ENCODE results near the gene SACS. TPM values are rescaled to one million over a fixed set of nuclear protein-coding genes. Genes with fewer than 3 reads are reported as not detected.

Gene SACS
- total and polyA plus RNA-seq, 2 donors (not counting 3 experiments of a cell fraction or from before 2014, with no cell fraction given): 14.8 to 72.7 TPM

DNA sequence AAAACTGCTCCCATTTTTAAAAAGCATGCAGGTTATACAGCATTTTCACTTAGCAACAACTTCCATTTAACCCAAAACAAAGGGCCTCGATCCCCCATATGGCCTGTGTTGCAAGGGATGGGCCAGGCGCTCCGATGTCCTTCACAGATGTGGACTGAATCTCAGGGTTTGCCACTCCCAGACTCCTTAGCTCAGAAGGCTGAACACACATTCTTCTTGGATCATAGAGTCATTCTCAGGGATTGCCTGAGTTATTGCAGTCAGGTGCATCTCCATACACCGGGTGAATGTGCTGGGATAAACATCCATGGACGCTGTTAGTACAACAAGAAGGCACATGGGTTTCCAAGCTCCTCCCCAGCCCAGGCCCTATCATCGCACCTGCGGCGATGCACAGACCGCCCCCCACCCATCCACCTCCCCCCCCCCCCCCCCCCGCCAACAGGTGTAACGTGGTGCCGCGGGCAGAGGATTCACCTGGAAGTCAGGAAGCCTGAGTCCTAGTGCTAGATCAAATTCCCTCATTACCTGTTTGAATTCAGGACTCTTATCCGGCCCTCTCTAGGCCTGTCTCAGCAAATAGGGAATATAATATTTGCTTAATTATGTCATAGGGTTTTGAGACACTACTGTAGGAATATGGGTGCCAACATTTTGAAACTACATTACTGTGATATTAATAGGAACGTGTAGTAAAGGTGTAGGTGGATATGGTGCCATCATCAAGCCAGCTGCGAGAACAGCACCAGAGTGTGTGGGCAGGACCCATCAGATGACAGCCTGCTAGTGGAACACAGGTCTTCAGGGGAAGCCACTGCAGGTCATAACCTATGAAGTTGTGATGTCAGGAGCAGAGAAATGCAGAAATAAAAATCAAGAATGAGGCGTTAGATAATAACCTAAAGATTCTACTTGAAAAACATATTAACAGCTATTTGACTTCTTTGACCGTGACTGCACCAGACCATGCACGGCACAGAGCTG is 110.9 kb downstream of the SACS start:
- Histone ChIP-seq H2AFZ (ENCODE audit: low read depth, low read length) (no peak overlapping the region), H3K9me3 (replicated peaks; ENCODE audit: control insufficient read depth, insufficient read depth, low read length) (no peaks in the 10 kb centered on the region), H3K9me1 (replicated peaks; ENCODE audit: control insufficient read depth, extremely low read depth, insufficient read depth, low read length) (no peaks in the 10 kb centered on the region), H4K20me1 (replicated peaks; ENCODE audit: control insufficient read depth, extremely low read depth, insufficient read depth, low read length) (no peaks in the 10 kb centered on the region), H3K4me2 (ENCODE audit: insufficient read depth, low read length) (peak overlapping the region; percentile 70), H3K27ac (ENCODE audit: insufficient read depth, low read depth, low read length) (peak overlapping the region; percentile 98), H3K4me3 (replicated peaks in 1 of 3; ENCODE audit: insufficient read depth in 1 of 3, low read depth in 1 of 3, low read length in 3 of 3) (no peak overlapping the region), H3K79me2 (ENCODE audit: control insufficient read depth, insufficient read depth, low read length) (no peaks in the 10 kb centered on the region), H3K36me3 (ENCODE audit: control insufficient read depth in 2 of 2, extremely low read depth in 1 of 2, insufficient read depth in 2 of 2, low read length in 2 of 2) (no peaks in the 10 kb centered on the region), H3K4me1 (ENCODE audit: control insufficient read depth, extremely low read depth, insufficient read depth, low read length) (peaks cover 41% of the 10 kb centered on the region), H3K9ac (replicated peaks; ENCODE audit: extremely low read depth, insufficient read depth, low read length) (peak overlapping the region; percentile 87), H3K27me3 (ENCODE audit: control insufficient read depth in 2 of 2, insufficient read depth in 2 of 2, low read length in 2 of 2) (no peaks in the 10 kb centered on the region)
- ChIA-PET CTCF (interaction anchor here (0.7 to 3.8 kb wide), 3 partner anchors 39 to 1685 kb away, joined by 3 to 45 read pairs (median 3); no protein-coding TSS in a partner anchor), POLR2A (no interaction called here)
- TF ChIP-seq MYC (IDR thresholded peaks at IDR 0.05; ENCODE audit: low read depth, low read length) (no peak), GATA2 (IDR thresholded peaks at IDR 0.05; ENCODE audit: insufficient read depth, insufficient read length, low read depth, low read length) (no peak), EZH2 (IDR thresholded peaks at IDR 0.05; ENCODE audit: borderline replicate concordance, low read depth, low read length, severe bottlenecking) (no peak), JUN (IDR thresholded peaks at IDR 0.05; ENCODE audit: borderline replicate concordance, insufficient read depth, insufficient read length, low read depth) (no peak), POLR2AphosphoS5 (IDR thresholded peaks at IDR 0.05; ENCODE audit: insufficient read depth, low read depth, low read length) (no peak), FOS (IDR thresholded peaks at IDR 0.05; ENCODE audit: borderline replicate concordance, insufficient read depth, low read length) (no peak), POLR2A (IDR thresholded peaks at IDR 0.05; ENCODE audit: low read depth, low read length) (no peak)
- TF ChIP-seq, protein P1, sequence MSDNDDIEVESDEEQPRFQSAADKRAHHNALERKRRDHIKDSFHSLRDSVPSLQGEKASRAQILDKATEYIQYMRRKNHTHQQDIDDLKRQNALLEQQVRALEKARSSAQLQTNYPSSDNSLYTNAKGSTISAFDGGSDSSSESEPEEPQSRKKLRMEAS (IDR thresholded peaks at IDR 0.05; ENCODE audit: insufficient read depth, insufficient read length): no peak
- TF ChIP-seq, protein P2, sequence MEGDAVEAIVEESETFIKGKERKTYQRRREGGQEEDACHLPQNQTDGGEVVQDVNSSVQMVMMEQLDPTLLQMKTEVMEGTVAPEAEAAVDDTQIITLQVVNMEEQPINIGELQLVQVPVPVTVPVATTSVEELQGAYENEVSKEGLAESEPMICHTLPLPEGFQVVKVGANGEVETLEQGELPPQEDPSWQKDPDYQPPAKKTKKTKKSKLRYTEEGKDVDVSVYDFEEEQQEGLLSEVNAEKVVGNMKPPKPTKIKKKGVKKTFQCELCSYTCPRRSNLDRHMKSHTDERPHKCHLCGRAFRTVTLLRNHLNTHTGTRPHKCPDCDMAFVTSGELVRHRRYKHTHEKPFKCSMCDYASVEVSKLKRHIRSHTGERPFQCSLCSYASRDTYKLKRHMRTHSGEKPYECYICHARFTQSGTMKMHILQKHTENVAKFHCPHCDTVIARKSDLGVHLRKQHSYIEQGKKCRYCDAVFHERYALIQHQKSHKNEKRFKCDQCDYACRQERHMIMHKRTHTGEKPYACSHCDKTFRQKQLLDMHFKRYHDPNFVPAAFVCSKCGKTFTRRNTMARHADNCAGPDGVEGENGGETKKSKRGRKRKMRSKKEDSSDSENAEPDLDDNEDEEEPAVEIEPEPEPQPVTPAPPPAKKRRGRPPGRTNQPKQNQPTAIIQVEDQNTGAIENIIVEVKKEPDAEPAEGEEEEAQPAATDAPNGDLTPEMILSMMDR (IDR thresholded peaks at IDR 0.05; ENCODE audit: extremely low read depth in 1 of 2, insufficient read depth in 1 of 2, low read depth in 1 of 2, low read length in 2 of 2): no peak
- TSS peak; percentile 68 for BruUV-seq (replicated peaks)
- no peak for DNase-seq (ENCODE audit: low read depth, low spot score)
- dilution Hi-C loops (cut with MboI; ENCODE audit: extremely low pct_ligation_motif_present, low sequenced_read_pairs) (no loop called here), intact Hi-C loops (cut with micrococcal nuclease) (loop anchor here (5.0 kb wide), 1 partner anchor 565 kb away; the partner anchor contains the start of gene MIPEP)
- FAIRE-seq: no peak
